Panc1 (cell line): ENCODE results near the gene PRRT1.

Experiments
- CTCF ChIP-seq: fragments of 450-650 bp; IDR thresholded peaks from 2 replicates; pipeline ENCODE4 v1.5.1; 2017; ENCODE audit warnings: mild to moderate bottlenecking
- POLR2AphosphoS5 ChIP-seq: IDR thresholded peaks from 2 replicates; pipeline ENCODE4 v1.6.1; 2012; ENCODE audit warnings: mild to moderate bottlenecking, low read depth, low read length, moderate library complexity
- REST ChIP-seq, 2 experiments: IDR thresholded peaks; 2 replicates each; pipeline ENCODE4 v1.6.1; 2011 to 2012; ENCODE audit warnings: low read depth in 2 of 2, control low read depth in 1 of 2, low read length in 1 of 2, mild to moderate bottlenecking in 1 of 2, moderate library complexity in 1 of 2; ENCODE audit not compliant: insufficient read depth in 1 of 2
- SIN3A ChIP-seq: IDR thresholded peaks from 2 replicates; pipeline ENCODE4 v1.6.1; 2012; ENCODE audit warnings: low read depth, mild to moderate bottlenecking, low read length, moderate library complexity, borderline replicate concordance; ENCODE audit not compliant: insufficient read depth

- no peak for TF ChIP-seq REST (IDR thresholded peaks at IDR 0.05; ENCODE audit: insufficient read depth in 1 of 2, low read depth in 2 of 2, low read length in 1 of 2)
- no peak for TF ChIP-seq SIN3A
- TF ChIP-seq CTCF: no peak
- no peak for TF ChIP-seq POLR2AphosphoS5
Observed at GRCh38 chr6:32181148-32181702, 29.5 kb upstream of the PRRT1 start.
